ENCODE data around the gene REELD1. TPM values are rescaled to one million over a fixed set of nuclear protein-coding genes. Genes with fewer than 3 reads are reported as not detected.

The REELD1 gene
- total RNA-seq, 2 donors from 2014 or later: 0.13 TPM; not detected in 1

GRCh38 chr4:146261041-146261440, 46.7 kb downstream of the REELD1 start:
- DNase-seq: no peak
- Mint-ChIP-seq H3K4me1 (no peaks in the 10 kb centered on the region), H3K27ac (no peak overlapping the region), H3K9me3 (no peaks in the 10 kb centered on the region), H3K27me3 (ENCODE audit: insufficient read depth) (no peaks in the 10 kb centered on the region), H3K36me3 (ENCODE audit: low read depth) (no peaks in the 10 kb centered on the region), H3K4me3 (no peak overlapping the region)
- no peaks in the 10 kb centered on the region for H3K27me3 ChIP-seq (ENCODE audit: control insufficient read depth, insufficient read depth, low read length, poor library complexity, severe bottlenecking)
- H3K4me1 ChIP-seq (ENCODE audit: control insufficient read depth, insufficient read depth, low read length): no peaks in the 10 kb centered on the region
- 86 to 100% methylated on average over 1 to 2 of the region's 2 CpGs for WGBS, 2 experiments (ENCODE audit: insufficient coverage in 1 of 2, insufficient read length in 1 of 2)
- TF ChIP-seq, protein P1, sequence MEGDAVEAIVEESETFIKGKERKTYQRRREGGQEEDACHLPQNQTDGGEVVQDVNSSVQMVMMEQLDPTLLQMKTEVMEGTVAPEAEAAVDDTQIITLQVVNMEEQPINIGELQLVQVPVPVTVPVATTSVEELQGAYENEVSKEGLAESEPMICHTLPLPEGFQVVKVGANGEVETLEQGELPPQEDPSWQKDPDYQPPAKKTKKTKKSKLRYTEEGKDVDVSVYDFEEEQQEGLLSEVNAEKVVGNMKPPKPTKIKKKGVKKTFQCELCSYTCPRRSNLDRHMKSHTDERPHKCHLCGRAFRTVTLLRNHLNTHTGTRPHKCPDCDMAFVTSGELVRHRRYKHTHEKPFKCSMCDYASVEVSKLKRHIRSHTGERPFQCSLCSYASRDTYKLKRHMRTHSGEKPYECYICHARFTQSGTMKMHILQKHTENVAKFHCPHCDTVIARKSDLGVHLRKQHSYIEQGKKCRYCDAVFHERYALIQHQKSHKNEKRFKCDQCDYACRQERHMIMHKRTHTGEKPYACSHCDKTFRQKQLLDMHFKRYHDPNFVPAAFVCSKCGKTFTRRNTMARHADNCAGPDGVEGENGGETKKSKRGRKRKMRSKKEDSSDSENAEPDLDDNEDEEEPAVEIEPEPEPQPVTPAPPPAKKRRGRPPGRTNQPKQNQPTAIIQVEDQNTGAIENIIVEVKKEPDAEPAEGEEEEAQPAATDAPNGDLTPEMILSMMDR (conservative IDR thresholded peaks at IDR 0.05): no peak
- H3K9ac ChIP-seq (ENCODE audit: extremely low read depth, low read length, poor library complexity, severe bottlenecking): no peak overlapping the region
- no peak overlapping the region for H3K4me3 ChIP-seq (ENCODE audit: low read length)
- no peak overlapping the region for H3K27ac ChIP-seq (ENCODE audit: low read depth, low read length)
- no peaks in the 10 kb centered on the region for H3K9me3 ChIP-seq (ENCODE audit: control insufficient read depth, low read length)
- no peaks in the 10 kb centered on the region for H3K36me3 ChIP-seq (ENCODE audit: control insufficient read depth, insufficient read depth, low read length)

- Histone ChIP-seq H3K36me3 (ENCODE audit: control insufficient read depth, insufficient read depth, low read length) (no peaks in the 10 kb centered on the region), H3K4me1 (ENCODE audit: control insufficient read depth, insufficient read depth, low read length) (no peaks in the 10 kb centered on the region), H3K27ac (ENCODE audit: low read depth, low read length) (no peak overlapping the region), H3K27me3 (ENCODE audit: control insufficient read depth, insufficient read depth, low read length, poor library complexity, severe bottlenecking) (no peaks in the 10 kb centered on the region), H3K4me3 (ENCODE audit: low read length) (no peak overlapping the region), H3K9me3 (ENCODE audit: control insufficient read depth, low read length) (no peaks in the 10 kb centered on the region), H3K9ac (ENCODE audit: extremely low read depth, low read length, poor library complexity, severe bottlenecking) (no peak overlapping the region)
- Mint-ChIP-seq H3K27ac (no peak overlapping the region), H3K4me1 (no peaks in the 10 kb centered on the region), H3K27me3 (ENCODE audit: insufficient read depth) (no peaks in the 10 kb centered on the region), H3K36me3 (ENCODE audit: low read depth) (no peaks in the 10 kb centered on the region), H3K4me3 (no peak overlapping the region), H3K9me3 (no peaks in the 10 kb centered on the region)
- TF ChIP-seq, protein P1 (conservative IDR thresholded peaks at IDR 0.05): no peak
- DNase-seq: no peak
These were observed 49.5 kb downstream of the REELD1 start for GRCh38 chr4:146263793-146264192.

DNA sequence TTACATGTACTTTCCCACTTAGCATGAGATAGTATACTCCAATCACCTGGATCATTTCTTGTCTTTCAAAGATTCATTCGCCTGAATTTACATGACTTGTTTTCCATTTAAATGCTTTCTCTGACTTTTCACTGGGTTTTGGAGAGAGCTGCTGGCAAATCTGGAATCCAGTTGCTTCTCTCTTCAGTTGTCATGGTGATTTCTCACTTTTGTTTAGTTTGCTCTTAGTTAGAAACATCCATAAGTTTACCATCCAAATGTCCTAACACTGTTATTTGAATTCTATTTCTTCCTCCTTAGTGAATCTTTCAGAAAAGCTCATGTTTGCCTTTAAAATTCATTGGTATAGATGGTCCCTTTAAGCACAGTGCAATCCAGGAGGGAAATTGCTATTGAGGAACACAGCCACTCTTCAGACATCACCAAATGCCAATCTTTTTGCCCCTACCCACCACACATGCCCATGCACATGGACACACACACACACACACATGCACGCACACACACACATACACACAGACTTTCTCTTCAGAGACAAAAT, 51.7 kb downstream of the REELD1 start:
- Histone ChIP-seq H3K4me3 (ENCODE audit: low read length) (no peak overlapping the region), H3K36me3 (ENCODE audit: control insufficient read depth, insufficient read depth, low read length) (no peaks in the 10 kb centered on the region), H3K27ac (ENCODE audit: low read depth, low read length) (no peak overlapping the region), H3K27me3 (ENCODE audit: control insufficient read depth, insufficient read depth, low read length, poor library complexity, severe bottlenecking) (no peaks in the 10 kb centered on the region), H3K9me3 (ENCODE audit: control insufficient read depth, low read length) (no peaks in the 10 kb centered on the region), H3K4me1 (ENCODE audit: control insufficient read depth, insufficient read depth, low read length) (no peaks in the 10 kb centered on the region), H3K9ac (ENCODE audit: extremely low read depth, low read length, poor library complexity, severe bottlenecking) (no peak overlapping the region)
- Mint-ChIP-seq H3K27me3 (ENCODE audit: insufficient read depth) (no peaks in the 10 kb centered on the region), H3K4me1 (no peaks in the 10 kb centered on the region), H3K36me3 (ENCODE audit: low read depth) (no peaks in the 10 kb centered on the region), H3K4me3 (no peak overlapping the region), H3K9me3 (no peaks in the 10 kb centered on the region), H3K27ac (no peak overlapping the region)
- TF ChIP-seq, protein P1 (conservative IDR thresholded peaks at IDR 0.05): no peak
- DNase-seq: no peak
- 80 to 100% methylated on average over 1 to 2 of the region's 2 CpGs for WGBS, 2 experiments (ENCODE audit: insufficient coverage in 1 of 2, insufficient read length in 1 of 2)

Data from endodermal cell (in vitro differentiated cells).